Measurements from ENCODE around the gene IRAK2.

The IRAK2 gene

DNA sequence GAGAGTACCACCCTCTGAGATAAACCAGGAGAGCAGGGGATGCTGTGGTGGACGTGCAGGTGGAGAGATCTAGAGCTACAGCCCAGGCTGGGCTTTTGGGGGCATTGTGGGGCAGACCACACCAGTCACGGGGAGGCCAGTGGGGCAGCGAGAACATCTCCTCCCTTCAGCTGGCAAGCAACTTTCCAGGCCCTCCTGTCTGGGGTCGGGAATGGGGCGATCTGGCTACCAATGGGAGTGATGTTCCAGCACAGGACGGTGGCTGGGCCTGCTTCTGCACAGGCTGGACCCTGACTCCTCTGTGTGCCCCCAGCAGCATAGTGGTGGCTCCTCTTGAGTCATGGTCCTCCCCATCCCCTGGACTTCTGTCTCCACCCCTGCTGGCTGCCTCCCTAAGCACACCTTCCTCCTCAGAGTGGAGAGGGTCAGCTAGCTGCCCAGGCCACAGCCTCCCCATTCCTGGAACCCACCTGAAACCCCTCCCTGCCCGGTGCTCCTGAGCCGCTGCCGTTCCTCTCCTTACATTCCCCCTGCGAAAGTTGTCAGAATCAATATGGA is 16.1 kb downstream of the IRAK2 start:
- ATAC-seq: no peak
- TF ChIP-seq, protein P1, sequence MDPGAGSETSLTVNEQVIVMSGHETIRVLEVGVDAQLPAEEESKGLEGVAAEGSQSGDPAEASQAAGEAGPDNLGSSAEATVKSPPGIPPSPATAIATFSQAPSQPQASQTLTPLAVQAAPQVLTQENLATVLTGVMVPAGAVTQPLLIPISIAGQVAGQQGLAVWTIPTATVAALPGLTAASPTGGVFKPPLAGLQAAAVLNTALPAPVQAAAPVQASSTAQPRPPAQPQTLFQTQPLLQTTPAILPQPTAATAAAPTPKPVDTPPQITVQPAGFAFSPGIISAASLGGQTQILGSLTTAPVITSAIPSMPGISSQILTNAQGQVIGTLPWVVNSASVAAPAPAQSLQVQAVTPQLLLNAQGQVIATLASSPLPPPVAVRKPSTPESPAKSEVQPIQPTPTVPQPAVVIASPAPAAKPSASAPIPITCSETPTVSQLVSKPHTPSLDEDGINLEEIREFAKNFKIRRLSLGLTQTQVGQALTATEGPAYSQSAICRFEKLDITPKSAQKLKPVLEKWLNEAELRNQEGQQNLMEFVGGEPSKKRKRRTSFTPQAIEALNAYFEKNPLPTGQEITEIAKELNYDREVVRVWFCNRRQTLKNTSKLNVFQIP (CRISPR knock-in tag; IDR thresholded peaks at IDR 0.05; ENCODE audit: borderline replicate concordance, low read depth): no peak
- TF ChIP-seq, protein P2, sequence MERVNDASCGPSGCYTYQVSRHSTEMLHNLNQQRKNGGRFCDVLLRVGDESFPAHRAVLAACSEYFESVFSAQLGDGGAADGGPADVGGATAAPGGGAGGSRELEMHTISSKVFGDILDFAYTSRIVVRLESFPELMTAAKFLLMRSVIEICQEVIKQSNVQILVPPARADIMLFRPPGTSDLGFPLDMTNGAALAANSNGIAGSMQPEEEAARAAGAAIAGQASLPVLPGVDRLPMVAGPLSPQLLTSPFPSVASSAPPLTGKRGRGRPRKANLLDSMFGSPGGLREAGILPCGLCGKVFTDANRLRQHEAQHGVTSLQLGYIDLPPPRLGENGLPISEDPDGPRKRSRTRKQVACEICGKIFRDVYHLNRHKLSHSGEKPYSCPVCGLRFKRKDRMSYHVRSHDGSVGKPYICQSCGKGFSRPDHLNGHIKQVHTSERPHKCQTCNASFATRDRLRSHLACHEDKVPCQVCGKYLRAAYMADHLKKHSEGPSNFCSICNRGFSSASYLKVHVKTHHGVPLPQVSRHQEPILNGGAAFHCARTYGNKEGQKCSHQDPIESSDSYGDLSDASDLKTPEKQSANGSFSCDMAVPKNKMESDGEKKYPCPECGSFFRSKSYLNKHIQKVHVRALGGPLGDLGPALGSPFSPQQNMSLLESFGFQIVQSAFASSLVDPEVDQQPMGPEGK (CRISPR knock-in tag; IDR thresholded peaks at IDR 0.05; ENCODE audit: borderline replicate concordance): no peak
- TF ChIP-seq ESRRG (CRISPR knock-in tag; IDR thresholded peaks at IDR 0.05) (no peak), OSR1 (CRISPR knock-in tag; IDR thresholded peaks at IDR 0.05) (no peak), ARNTL (CRISPR knock-in tag; IDR thresholded peaks at IDR 0.05; ENCODE audit: borderline replicate concordance, low read depth) (no peak), TOX (CRISPR knock-in tag; IDR thresholded peaks at IDR 0.05; ENCODE audit: borderline replicate concordance) (no peak), ZNF565 (CRISPR knock-in tag; conservative IDR thresholded peaks at IDR 0.05; ENCODE audit: low read depth) (no peak), PPARA (CRISPR knock-in tag; IDR thresholded peaks at IDR 0.05; ENCODE audit: borderline replicate concordance) (no peak), RARB (CRISPR knock-in tag; IDR thresholded peaks at IDR 0.05) (no peak), ISL1 (CRISPR knock-in tag; IDR thresholded peaks at IDR 0.05) (no peak), ZNF8 (CRISPR knock-in tag; IDR thresholded peaks at IDR 0.05) (no peak), ZFP3 (CRISPR knock-in tag; IDR thresholded peaks at IDR 0.05) (no peak), TCF4 (CRISPR knock-in tag; IDR thresholded peaks at IDR 0.05; ENCODE audit: borderline replicate concordance) (no peak), ZC3H10 (CRISPR knock-in tag; IDR thresholded peaks at IDR 0.05) (no peak), SNAI2 (CRISPR knock-in tag; IDR thresholded peaks at IDR 0.05) (no peak)
- TF ChIP-seq, protein P3, sequence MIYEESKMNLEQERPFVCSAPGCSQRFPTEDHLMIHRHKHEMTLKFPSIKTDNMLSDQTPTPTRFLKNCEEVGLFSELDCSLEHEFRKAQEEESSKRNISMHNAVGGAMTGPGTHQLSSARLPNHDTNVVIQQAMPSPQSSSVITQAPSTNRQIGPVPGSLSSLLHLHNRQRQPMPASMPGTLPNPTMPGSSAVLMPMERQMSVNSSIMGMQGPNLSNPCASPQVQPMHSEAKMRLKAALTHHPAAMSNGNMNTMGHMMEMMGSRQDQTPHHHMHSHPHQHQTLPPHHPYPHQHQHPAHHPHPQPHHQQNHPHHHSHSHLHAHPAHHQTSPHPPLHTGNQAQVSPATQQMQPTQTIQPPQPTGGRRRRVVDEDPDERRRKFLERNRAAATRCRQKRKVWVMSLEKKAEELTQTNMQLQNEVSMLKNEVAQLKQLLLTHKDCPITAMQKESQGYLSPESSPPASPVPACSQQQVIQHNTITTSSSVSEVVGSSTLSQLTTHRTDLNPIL (CRISPR knock-in tag; IDR thresholded peaks at IDR 0.05; ENCODE audit: low read depth): no peak

DNA sequence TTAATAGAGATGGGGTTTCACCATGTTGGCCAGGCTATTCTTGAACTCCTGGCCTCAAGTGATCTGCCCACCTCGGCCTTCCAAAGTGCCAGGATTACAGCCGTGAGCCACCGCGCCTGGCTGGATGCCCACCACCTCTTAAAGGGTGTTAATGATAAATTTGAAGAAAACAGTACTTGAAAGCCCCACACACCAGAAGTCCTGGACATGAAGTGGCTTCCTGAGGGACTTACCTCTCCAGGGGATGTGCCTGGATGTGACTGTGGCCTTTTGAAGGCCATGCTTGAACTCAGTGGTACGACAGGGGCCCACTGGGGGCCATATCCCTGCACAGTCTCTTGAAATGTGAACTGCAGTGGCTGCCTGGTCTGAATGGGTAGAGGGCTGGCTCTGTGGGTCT is 18.2 kb downstream of the IRAK2 start:
- no peak for TF ChIP-seq ESRRG (CRISPR knock-in tag; IDR thresholded peaks at IDR 0.05)
- ATAC-seq: no peak

DNA sequence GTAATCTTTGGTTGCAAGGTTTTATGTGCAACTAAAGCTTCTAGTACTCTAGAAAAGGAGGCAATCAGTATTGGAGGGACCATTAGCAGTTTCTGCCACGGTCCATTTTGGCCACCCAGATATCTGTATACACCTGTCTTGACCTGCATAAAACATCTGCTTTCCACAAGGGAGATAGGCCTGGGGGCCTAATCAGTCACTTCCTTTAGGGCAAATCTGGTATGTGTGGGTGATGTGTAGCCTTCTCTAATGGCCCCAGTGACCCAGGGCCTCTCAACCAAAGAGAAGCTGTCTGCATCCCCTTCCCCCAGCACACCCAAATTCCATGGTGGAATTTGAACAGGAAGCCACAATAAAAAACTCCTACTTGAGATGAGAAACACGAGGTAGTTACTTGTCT is 19.5 kb downstream of the IRAK2 start:
- TF ChIP-seq SNAI2 (CRISPR knock-in tag; IDR thresholded peaks at IDR 0.05): no peak
- TF ChIP-seq TCF4 (CRISPR knock-in tag; IDR thresholded peaks at IDR 0.05; ENCODE audit: borderline replicate concordance): no peak
- no peak for ATAC-seq

DNA sequence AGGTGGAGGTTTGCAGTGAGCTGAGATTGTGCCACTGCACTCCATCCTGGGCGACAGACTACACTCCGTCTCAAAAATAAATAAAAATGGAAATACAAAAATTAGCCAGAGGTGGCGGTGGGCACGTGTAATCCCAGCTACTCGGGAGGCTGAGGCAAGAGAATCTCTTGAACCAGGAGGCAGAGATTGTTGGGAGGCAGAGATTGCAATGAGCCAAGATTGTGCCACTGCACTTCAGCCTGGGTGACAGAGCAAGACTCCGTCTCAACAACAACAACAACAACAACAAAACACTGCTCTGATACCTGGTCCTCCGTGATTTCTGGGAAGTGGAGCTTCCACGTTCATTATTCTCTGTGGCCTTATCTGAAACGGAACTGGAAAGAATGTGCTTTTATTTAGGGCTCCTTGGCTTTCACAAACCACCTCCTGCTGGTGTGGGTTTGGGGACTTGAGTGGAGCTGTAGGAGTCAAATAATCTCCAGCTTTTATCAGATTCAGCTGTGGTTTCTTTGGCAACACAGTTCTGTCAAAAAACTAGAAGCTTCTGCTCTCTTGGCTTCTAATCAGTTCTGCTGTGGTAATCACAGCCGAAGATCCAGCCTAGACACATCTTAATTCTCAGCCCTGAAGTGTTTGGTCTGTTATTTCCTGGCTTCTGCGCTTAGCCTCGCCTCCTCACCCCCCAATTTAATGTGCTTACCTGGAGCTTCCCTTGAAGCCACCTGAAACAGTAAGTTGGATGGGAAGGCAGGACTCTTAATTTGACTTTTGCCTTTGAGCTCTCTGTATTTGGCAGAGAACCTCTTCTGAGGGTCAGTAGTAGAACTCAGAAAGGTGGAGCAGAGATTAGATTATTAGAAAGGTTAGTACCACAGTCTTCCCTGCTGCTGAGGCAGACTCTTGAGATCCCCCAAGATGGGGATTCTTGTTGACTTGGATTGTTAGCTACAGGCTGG is 21.4 kb downstream of the IRAK2 start:
- no peak for ATAC-seq

DNA sequence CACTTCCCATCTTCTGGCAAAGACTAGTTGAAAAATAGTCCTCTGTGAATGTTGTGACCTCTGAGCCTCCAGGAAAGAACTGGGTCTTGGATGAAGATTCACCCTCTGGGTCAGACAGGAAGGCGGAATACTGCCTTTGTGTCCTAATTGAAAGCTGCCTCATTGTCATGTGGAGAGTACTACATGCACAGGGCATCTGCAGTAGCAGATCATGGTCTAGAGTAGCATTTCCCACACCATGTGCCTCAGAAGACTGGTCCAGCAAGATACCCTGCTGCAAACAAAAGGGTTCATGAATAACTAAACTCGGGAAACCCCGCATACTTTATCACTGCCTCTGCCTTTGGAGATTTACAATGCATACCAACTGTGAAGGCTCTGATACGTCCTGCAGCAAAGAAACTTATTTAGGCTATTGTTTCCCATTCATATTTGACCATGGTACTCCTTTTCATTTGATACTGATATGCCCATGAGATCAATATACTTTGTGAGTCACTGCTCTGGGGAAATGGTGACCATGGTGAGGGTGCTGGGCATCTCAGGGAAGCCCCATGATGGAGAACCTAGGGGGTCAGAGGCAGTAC is 22.7 kb downstream of the IRAK2 start:
- TF ChIP-seq, protein P2 (CRISPR knock-in tag; IDR thresholded peaks at IDR 0.05; ENCODE audit: borderline replicate concordance): no peak
- TF ChIP-seq ZFP3 (CRISPR knock-in tag; IDR thresholded peaks at IDR 0.05): no peak
- TF ChIP-seq, protein P4, sequence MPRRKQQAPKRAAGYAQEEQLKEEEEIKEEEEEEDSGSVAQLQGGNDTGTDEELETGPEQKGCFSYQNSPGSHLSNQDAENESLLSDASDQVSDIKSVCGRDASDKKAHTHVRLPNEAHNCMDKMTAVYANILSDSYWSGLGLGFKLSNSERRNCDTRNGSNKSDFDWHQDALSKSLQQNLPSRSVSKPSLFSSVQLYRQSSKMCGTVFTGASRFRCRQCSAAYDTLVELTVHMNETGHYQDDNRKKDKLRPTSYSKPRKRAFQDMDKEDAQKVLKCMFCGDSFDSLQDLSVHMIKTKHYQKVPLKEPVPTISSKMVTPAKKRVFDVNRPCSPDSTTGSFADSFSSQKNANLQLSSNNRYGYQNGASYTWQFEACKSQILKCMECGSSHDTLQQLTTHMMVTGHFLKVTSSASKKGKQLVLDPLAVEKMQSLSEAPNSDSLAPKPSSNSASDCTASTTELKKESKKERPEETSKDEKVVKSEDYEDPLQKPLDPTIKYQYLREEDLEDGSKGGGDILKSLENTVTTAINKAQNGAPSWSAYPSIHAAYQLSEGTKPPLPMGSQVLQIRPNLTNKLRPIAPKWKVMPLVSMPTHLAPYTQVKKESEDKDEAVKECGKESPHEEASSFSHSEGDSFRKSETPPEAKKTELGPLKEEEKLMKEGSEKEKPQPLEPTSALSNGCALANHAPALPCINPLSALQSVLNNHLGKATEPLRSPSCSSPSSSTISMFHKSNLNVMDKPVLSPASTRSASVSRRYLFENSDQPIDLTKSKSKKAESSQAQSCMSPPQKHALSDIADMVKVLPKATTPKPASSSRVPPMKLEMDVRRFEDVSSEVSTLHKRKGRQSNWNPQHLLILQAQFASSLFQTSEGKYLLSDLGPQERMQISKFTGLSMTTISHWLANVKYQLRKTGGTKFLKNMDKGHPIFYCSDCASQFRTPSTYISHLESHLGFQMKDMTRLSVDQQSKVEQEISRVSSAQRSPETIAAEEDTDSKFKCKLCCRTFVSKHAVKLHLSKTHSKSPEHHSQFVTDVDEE (CRISPR knock-in tag; IDR thresholded peaks at IDR 0.05): no peak
- TF ChIP-seq CSDC2 (CRISPR knock-in tag; IDR thresholded peaks at IDR 0.05): no peak
- TF ChIP-seq PPARA (CRISPR knock-in tag; IDR thresholded peaks at IDR 0.05; ENCODE audit: borderline replicate concordance): no peak
- TF ChIP-seq TOX (CRISPR knock-in tag; IDR thresholded peaks at IDR 0.05; ENCODE audit: borderline replicate concordance): no peak
- TF ChIP-seq ZC3H10 (CRISPR knock-in tag; IDR thresholded peaks at IDR 0.05): no peak
- TF ChIP-seq ISL1 (CRISPR knock-in tag; IDR thresholded peaks at IDR 0.05): no peak
- no peak for TF ChIP-seq TCF4 (CRISPR knock-in tag; IDR thresholded peaks at IDR 0.05; ENCODE audit: borderline replicate concordance)
- TF ChIP-seq ZNF565 (CRISPR knock-in tag; conservative IDR thresholded peaks at IDR 0.05; ENCODE audit: low read depth): no peak
- TF ChIP-seq RARB (CRISPR knock-in tag; IDR thresholded peaks at IDR 0.05): no peak
- no peak for TF ChIP-seq ESRRG (CRISPR knock-in tag; IDR thresholded peaks at IDR 0.05)
- no peak for TF ChIP-seq OSR1 (CRISPR knock-in tag; IDR thresholded peaks at IDR 0.05)
- no peak for TF ChIP-seq BACH2 (CRISPR knock-in tag; IDR thresholded peaks at IDR 0.05; ENCODE audit: borderline replicate concordance)
- TF ChIP-seq ZNF8 (CRISPR knock-in tag; IDR thresholded peaks at IDR 0.05): no peak
- no peak for TF ChIP-seq ARNTL (CRISPR knock-in tag; IDR thresholded peaks at IDR 0.05; ENCODE audit: borderline replicate concordance, low read depth)
- no peak for TF ChIP-seq SNAI2 (CRISPR knock-in tag; IDR thresholded peaks at IDR 0.05)
- no peak for TF ChIP-seq ZNF70 (CRISPR knock-in tag; IDR thresholded peaks at IDR 0.05)

More for the DNA sequence above, 21.4 kb downstream of the IRAK2 start:
- no peak for TF ChIP-seq ZC3H10 (CRISPR knock-in tag; IDR thresholded peaks at IDR 0.05)
- TF ChIP-seq ZFP3 (CRISPR knock-in tag; IDR thresholded peaks at IDR 0.05): no peak
- no peak for TF ChIP-seq OSR1 (CRISPR knock-in tag; IDR thresholded peaks at IDR 0.05)

More for the DNA sequence above, 22.7 kb downstream of the IRAK2 start:
- no peak for ATAC-seq

Measured in SK-N-SH treated with all-trans-retinoic acid at 6 μM for 48 hours (cell line).